ENCODE data around the gene FAM136A.

DNA sequence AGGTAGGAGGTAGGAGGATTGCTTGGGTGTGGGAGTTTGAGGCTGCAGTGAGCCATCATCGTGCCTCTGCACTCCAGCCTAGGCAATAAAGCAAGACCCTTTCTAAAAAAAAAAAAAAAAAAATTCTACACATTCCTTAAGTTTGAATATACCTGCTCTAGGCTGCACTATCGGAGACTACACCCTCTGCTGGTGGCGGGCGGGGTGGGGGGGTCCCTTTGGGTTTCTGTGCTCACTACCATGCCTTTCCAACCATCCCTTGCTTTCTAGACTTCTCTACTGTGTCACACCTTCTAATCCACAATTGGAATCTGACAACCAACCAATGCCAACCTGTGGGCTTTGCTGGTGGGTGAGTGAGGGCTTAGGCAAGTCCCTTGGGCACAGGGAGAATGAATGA is 34.7 kb upstream of the FAM136A start:
- TF ChIP-seq, protein P1, sequence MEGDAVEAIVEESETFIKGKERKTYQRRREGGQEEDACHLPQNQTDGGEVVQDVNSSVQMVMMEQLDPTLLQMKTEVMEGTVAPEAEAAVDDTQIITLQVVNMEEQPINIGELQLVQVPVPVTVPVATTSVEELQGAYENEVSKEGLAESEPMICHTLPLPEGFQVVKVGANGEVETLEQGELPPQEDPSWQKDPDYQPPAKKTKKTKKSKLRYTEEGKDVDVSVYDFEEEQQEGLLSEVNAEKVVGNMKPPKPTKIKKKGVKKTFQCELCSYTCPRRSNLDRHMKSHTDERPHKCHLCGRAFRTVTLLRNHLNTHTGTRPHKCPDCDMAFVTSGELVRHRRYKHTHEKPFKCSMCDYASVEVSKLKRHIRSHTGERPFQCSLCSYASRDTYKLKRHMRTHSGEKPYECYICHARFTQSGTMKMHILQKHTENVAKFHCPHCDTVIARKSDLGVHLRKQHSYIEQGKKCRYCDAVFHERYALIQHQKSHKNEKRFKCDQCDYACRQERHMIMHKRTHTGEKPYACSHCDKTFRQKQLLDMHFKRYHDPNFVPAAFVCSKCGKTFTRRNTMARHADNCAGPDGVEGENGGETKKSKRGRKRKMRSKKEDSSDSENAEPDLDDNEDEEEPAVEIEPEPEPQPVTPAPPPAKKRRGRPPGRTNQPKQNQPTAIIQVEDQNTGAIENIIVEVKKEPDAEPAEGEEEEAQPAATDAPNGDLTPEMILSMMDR (IDR thresholded peaks at IDR 0.05), result no peak
- TF ChIP-seq POLR2A (IDR thresholded peaks at IDR 0.05), result no peak
